Trophoblast cell (in vitro differentiated cells and primary cell): ENCODE results near the gene WNT7B.

Experiments used
- DNase-seq, 2 donors: peaks; one replicate each; pipeline ENCODE4 v3.0.0-alpha.2; 2016
- H2AFZ ChIP-seq: 2 replicates; pipeline ENCODE4 v1.6.1; 2013; ENCODE audit warnings: low read length, moderate library complexity, mild to moderate bottlenecking; ENCODE audit not compliant: insufficient read depth, poor library complexity
- H2AK5ac ChIP-seq: 2 replicates; pipeline ENCODE4 v1.6.1; 2013; ENCODE audit warnings: mild to moderate bottlenecking, low read length
- H2BK120ac ChIP-seq: 2 replicates; pipeline ENCODE4 v1.6.1; 2013; ENCODE audit warnings: low read length, mild to moderate bottlenecking, moderate library complexity; ENCODE audit not compliant: insufficient read depth, poor library complexity
- H2BK12ac ChIP-seq: 2 replicates; pipeline ENCODE4 v1.6.1; 2013; ENCODE audit warnings: mild to moderate bottlenecking, low read length, moderate library complexity
- H2BK5ac ChIP-seq: 2 replicates; pipeline ENCODE4 v1.6.1; 2013; ENCODE audit warnings: low read length, low read depth, moderate library complexity, mild to moderate bottlenecking; ENCODE audit not compliant: poor library complexity
- H3K14ac ChIP-seq: 2 replicates; pipeline ENCODE4 v1.6.1; 2013; ENCODE audit warnings: mild to moderate bottlenecking, low read length
- H3K18ac ChIP-seq: 2 replicates; pipeline ENCODE4 v1.6.1; 2013; ENCODE audit warnings: mild to moderate bottlenecking, low read length
- H3K23ac ChIP-seq: 2 replicates; pipeline ENCODE4 v1.6.1; 2013; ENCODE audit warnings: low read length
- H3K27ac ChIP-seq: 2 replicates; pipeline ENCODE4 v1.5.1; 2013; ENCODE audit warnings: low read depth, mild to moderate bottlenecking, inconsistent platforms, low read length, moderate library complexity
- H3K27me3 ChIP-seq: 2 replicates; pipeline ENCODE4 v1.6.1; 2013; ENCODE audit warnings: inconsistent platforms, mild to moderate bottlenecking, low read length, moderate library complexity; ENCODE audit not compliant: insufficient read depth
- H3K36me3 ChIP-seq, 2 experiments: 1 replicate in 1 of 2; 2 replicates in 1 of 2; pipeline ENCODE4 v1.6.1; 2013; ENCODE audit warnings: low read length in 2 of 2, mild to moderate bottlenecking in 2 of 2, moderate library complexity in 1 of 2; ENCODE audit not compliant: insufficient read depth in 2 of 2, control insufficient read depth in 1 of 2
- H3K4ac ChIP-seq: 2 replicates; pipeline ENCODE4 v1.6.1; 2013; ENCODE audit warnings: low read depth, mild to moderate bottlenecking, low read length, moderate library complexity
- H3K4me1 ChIP-seq, 2 experiments: 1 replicate in 1 of 2; 2 replicates in 1 of 2; pipeline ENCODE4 v1.6.1; 2013; ENCODE audit warnings: low read length in 2 of 2, mild to moderate bottlenecking in 2 of 2, moderate library complexity in 1 of 2; ENCODE audit not compliant: insufficient read depth in 2 of 2, control insufficient read depth in 1 of 2
- H3K4me2 ChIP-seq: 2 replicates; pipeline ENCODE4 v1.6.1; 2013; ENCODE audit warnings: inconsistent platforms, mild to moderate bottlenecking, low read length, moderate library complexity
- H3K4me3 ChIP-seq: 2 replicates; pipeline ENCODE4 v1.5.1; 2013; ENCODE audit warnings: mild to moderate bottlenecking, low read depth, low read length, inconsistent platforms
- H3K79me1 ChIP-seq: one replicate; pipeline ENCODE4 v1.6.1; 2013; ENCODE audit warnings: low read length
- H3K79me2 ChIP-seq: 2 replicates; pipeline ENCODE4 v1.6.1; 2013; ENCODE audit warnings: low read length, mild to moderate bottlenecking; ENCODE audit not compliant: control insufficient read depth, insufficient read depth, poor library complexity
- H3K9ac ChIP-seq: 2 replicates; pipeline ENCODE4 v1.6.1; 2013; ENCODE audit warnings: mild to moderate bottlenecking, low read length
- H3K9me3 ChIP-seq: 2 replicates; pipeline ENCODE4 v1.6.1; 2013; ENCODE audit warnings: low read depth, mild to moderate bottlenecking, control low read depth, inconsistent platforms, low read length; ENCODE audit not compliant: insufficient read depth
- H4K12ac ChIP-seq: 2 replicates; pipeline ENCODE4 v1.6.1; 2013; ENCODE audit warnings: low read depth, mild to moderate bottlenecking, low read length, moderate library complexity
- H4K8ac ChIP-seq: 2 replicates; pipeline ENCODE4 v1.6.1; 2013; ENCODE audit warnings: low read depth, mild to moderate bottlenecking, low read length, moderate library complexity
- H4K91ac ChIP-seq: one replicate; pipeline ENCODE4 v1.6.1; 2013; ENCODE audit warnings: low read depth, mild to moderate bottlenecking, low read length, moderate library complexity
- WGBS: extraction: QIAGEN DNeasy Blood & Tissue Kit; methylation state at CpG from one replicate; pipeline ENCODE4 v1.1.7; 2013; ENCODE audit warnings: missing lambda C conversion rate; ENCODE audit not compliant: insufficient read length, insufficient coverage; ENCODE audit errors: extremely low coverage; 5-methylcytosine and 5-hydroxymethylcytosine counted together

The WNT7B gene

DNA sequence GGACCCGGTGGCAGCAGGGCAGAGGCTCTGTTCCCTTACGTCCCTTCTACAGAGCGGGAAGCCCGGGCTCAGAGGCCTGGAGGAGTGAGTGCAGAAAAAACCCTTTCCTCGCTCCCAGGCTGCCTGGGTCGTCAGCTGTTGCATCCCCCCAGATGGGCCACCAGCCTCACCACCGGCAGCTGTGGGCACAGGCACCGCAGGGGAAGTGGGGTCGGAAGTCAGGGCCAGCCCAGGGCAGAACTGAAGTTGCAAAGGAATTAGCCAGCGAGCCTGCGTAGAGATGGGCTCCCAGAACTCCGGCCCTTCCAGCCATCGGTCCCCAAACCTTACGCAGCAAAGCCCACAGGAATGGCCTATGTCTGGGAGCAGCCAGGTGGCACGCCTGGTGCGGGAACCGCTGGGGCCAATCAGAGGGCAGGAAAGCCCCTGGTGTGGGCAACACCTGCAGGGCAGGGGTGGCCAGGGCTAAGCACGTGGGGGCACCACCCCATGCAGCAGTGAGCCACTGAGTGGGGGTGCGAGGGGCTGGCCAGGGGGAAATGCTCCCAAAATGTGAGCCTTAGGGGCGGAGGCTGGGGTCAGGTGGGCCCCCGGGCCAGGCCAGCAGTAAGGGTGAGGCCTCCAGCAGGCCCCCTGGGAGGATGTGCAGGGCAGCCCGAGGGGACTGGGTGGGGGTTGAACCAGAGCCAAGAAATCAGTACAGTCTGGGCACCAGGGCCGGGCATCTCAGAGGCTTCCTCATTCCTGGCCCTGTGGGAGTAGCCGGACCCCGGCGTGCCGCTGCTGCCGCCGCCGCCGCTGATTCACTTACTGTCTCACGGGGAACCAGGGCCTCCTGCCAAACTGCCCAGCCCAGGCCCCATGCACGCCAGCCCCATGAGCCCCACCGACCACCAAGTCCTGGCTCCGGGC is 58.2 kb downstream of the WNT7B start:
- WGBS = no CpG with 5 or more reads among the region's 35 CpGs
- H3K9me3 ChIP-seq = peaks cover 8% of the 10 kb centered on the region
- no peak overlapping the region for H2BK12ac ChIP-seq

DNA sequence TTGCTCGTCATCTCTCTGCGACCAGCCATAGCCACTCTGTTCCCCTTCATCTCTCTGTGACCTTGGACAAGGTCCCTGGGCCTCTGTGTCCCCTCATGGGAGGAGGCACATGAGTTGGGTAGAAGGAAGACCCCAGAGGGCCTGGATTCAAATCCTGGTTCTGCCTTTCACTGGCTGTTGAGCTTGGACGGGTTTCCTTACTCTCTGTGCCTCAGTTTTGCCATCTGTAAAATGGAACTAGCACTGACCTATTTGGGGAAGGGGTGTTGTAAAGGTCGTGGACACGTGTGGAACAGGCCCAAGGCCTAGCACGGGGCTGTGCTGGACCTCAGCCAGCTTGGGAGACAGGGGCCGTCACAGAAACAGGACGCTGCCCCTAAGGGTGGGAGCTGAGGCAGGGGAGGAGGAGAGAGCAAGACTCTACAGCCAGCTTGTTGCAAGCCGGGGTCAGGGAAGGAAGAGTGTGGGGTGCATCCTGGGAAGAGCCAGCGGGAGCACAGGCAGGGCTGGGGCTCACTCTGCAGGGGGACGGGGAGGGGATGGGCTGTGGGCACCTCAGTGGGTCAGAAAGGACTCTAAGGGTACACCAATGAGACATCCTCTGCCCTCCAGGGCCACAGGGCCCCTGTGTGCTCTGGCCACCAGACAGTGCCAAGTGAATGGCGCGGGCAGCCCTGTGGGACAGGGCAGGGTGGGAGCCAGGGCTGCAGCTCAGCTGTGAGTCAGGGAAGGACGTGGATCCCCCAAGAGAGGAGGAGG is 59.1 kb downstream of the WNT7B start:
- Histone ChIP-seq H3K36me3 (no peaks in the 10 kb centered on the region), H3K4me2 (no peak overlapping the region), H3K4me3 (no peak overlapping the region), H3K14ac (no peak overlapping the region), H3K4ac (no peak overlapping the region), H3K9me3 (peaks cover 8% of the 10 kb centered on the region), H4K12ac (no peak overlapping the region), H2AK5ac (no peak overlapping the region), H3K18ac (no peak overlapping the region), H2AFZ (no peak overlapping the region), H2BK5ac (no peak overlapping the region), H3K23ac (no peak overlapping the region), H3K79me1 (no peaks in the 10 kb centered on the region), H4K91ac (no peak overlapping the region), H3K79me2 (no peaks in the 10 kb centered on the region), H2BK120ac (no peak overlapping the region), H3K27ac (no peak overlapping the region), H4K8ac (no peak overlapping the region), H2BK12ac (no peak overlapping the region), H3K4me1 (no peaks in the 10 kb centered on the region), H3K9ac (no peak overlapping the region), H3K27me3 (no peaks in the 10 kb centered on the region)
- WGBS = no CpG with 5 or more reads among the region's 14 CpGs
- no peak for DNase-seq

More for the DNA sequence above, 58.2 kb downstream of the WNT7B start:
- H3K27me3 ChIP-seq = no peaks in the 10 kb centered on the region
- no peak overlapping the region for H2BK120ac ChIP-seq
- H3K4me1 ChIP-seq = no peaks in the 10 kb centered on the region
- no peak overlapping the region for H3K4me3 ChIP-seq
- no peak overlapping the region for H4K12ac ChIP-seq
- no peak overlapping the region for H3K27ac ChIP-seq
- H2AK5ac ChIP-seq = no peak overlapping the region
- H3K36me3 ChIP-seq = no peaks in the 10 kb centered on the region
- no peaks in the 10 kb centered on the region for H3K79me1 ChIP-seq
- H3K4ac ChIP-seq = no peak overlapping the region
- DNase-seq = no peak
- no peaks in the 10 kb centered on the region for H3K79me2 ChIP-seq
- H4K91ac ChIP-seq = no peak overlapping the region
- H2AFZ ChIP-seq = no peak overlapping the region
- H3K4me2 ChIP-seq = no peak overlapping the region
- no peak overlapping the region for H3K23ac ChIP-seq
- H4K8ac ChIP-seq = no peak overlapping the region
- H3K9ac ChIP-seq = no peak overlapping the region
- H3K14ac ChIP-seq = no peak overlapping the region
- H2BK5ac ChIP-seq = no peak overlapping the region
- H3K18ac ChIP-seq = no peak overlapping the region

DNA sequence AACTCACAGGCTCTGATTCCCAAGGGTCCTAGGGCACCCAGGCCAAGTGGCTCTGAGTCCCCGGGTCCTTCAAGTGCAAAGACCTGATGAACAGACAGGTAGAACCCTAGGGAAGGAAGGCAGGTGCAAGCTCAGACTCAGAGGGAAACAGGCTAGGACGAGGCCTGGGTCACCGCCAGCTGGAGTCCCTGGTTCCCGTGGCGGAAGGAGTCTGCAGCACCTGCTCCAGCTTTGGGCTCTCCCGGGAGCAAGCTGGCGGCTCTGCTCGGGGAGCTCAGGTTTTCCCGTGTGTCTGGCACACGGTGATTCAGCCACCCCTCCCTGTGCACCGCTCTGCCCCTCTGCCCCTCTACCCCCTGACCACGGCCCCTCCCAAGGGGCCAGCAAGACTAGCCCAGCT is 59.8 kb downstream of the WNT7B start:
- no peak for DNase-seq
- Histone ChIP-seq H3K23ac (no peak overlapping the region), H2AK5ac (no peak overlapping the region), H3K4ac (no peak overlapping the region), H3K18ac (no peak overlapping the region), H4K8ac (no peak overlapping the region), H3K27ac (no peak overlapping the region), H4K12ac (no peak overlapping the region), H3K9me3 (peaks cover 8% of the 10 kb centered on the region), H3K14ac (no peak overlapping the region), H2BK5ac (no peak overlapping the region), H2AFZ (no peak overlapping the region), H3K79me1 (no peaks in the 10 kb centered on the region), H4K91ac (no peak overlapping the region), H3K4me3 (no peak overlapping the region), H2BK12ac (no peak overlapping the region), H3K27me3 (no peaks in the 10 kb centered on the region), H3K9ac (no peak overlapping the region), H3K4me1 (no peaks in the 10 kb centered on the region), H3K4me2 (no peak overlapping the region), H3K36me3 (no peaks in the 10 kb centered on the region), H2BK120ac (no peak overlapping the region), H3K79me2 (no peaks in the 10 kb centered on the region)
- no CpG with 5 or more reads among the region's 12 CpGs for WGBS

DNA sequence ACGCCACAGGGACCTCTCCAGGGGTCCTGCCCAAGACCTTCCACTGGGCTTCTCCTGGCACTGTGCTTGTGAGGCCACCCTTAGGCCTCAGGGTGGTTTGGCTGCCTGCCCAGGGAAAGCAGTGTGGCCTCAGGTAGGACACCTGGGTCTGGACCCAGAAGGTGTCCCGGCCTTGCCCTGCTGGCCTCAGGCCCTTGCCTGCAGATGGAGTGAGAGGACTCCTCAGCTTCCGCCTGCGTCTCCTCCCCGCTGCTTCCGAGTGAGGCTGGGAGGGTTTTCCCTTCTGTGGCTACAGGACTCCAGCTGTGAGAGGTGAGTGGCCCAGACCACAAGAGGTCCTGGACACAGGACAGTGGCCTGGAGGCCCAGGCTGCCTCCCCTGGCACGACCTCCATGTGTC is 60.4 kb downstream of the WNT7B start:
- Histone ChIP-seq H3K27me3 (no peaks in the 10 kb centered on the region), H3K23ac (no peak overlapping the region), H3K79me1 (no peaks in the 10 kb centered on the region), H3K4ac (no peak overlapping the region), H4K12ac (no peak overlapping the region), H3K4me1 (no peaks in the 10 kb centered on the region), H3K79me2 (no peaks in the 10 kb centered on the region), H2AK5ac (no peak overlapping the region), H4K8ac (no peak overlapping the region), H4K91ac (no peak overlapping the region), H3K4me2 (no peak overlapping the region), H3K18ac (no peak overlapping the region), H3K27ac (no peak overlapping the region), H2BK120ac (no peak overlapping the region), H2BK12ac (no peak overlapping the region), H3K36me3 (no peaks in the 10 kb centered on the region), H3K14ac (no peak overlapping the region), H3K4me3 (no peak overlapping the region), H3K9ac (no peak overlapping the region), H2AFZ (no peak overlapping the region), H3K9me3 (peaks cover 8% of the 10 kb centered on the region), H2BK5ac (no peak overlapping the region)
- no CpG with 5 or more reads among the region's 7 CpGs for WGBS
- no peak for DNase-seq
